ENCODE data around the gene BANP. TPM values are rescaled to one million over a fixed set of nuclear protein-coding genes. Genes with fewer than 3 reads are reported as not detected.
"Not testable (repeated sequence)": the region's sequence is repeated elsewhere in the genome, so short reads cannot be mapped to it uniquely, and the experiment has no call there.

The BANP gene
- total and polyA plus RNA-seq, 2 of the 8 experiments (the other 6 are each of a cell fraction or from before 2014, with no cell fraction given): 25.8 to 39.8 TPM

- H2BK12ac ChIP-seq (ENCODE audit: low read depth, low read length); H2BK15ac ChIP-seq (ENCODE audit: low read length); H3K9me3 ChIP-seq (ENCODE audit: insufficient read depth in 2 of 2, low read depth in 1 of 2, low read length in 1 of 2); H2BK120ac ChIP-seq (replicated peaks; ENCODE audit: low read depth, low read length); H3K23ac ChIP-seq (ENCODE audit: insufficient read length); H2AK5ac ChIP-seq (ENCODE audit: low read depth, low read length); H3K4me2 ChIP-seq (ENCODE audit: insufficient read depth in 1 of 2, low read depth in 2 of 2, low read length in 2 of 2); H3K4me3 ChIP-seq (ENCODE audit: extremely low read depth in 1 of 4, insufficient read depth in 2 of 4, low read depth in 3 of 4, low read length in 4 of 4); H3K56ac ChIP-seq (replicated peaks; ENCODE audit: insufficient read length, low read depth, low read length); H3K27me3 ChIP-seq (replicated peaks in 1 of 4; ENCODE audit: control insufficient read depth in 3 of 4, extremely low read depth in 1 of 4, insufficient read depth in 3 of 4, low read length in 3 of 4); H3K18ac ChIP-seq (ENCODE audit: extremely low read depth, low read length); H4K91ac ChIP-seq (replicated peaks; ENCODE audit: insufficient read length, low read length); H3K27ac ChIP-seq (ENCODE audit: low read depth, low read length); H3K79me2 ChIP-seq (ENCODE audit: control insufficient read depth in 1 of 2, insufficient read depth in 2 of 2, low read length in 2 of 2); DNase-seq (ENCODE audit: low read depth in 1 of 2, low spot score in 2 of 2); H4K20me1 ChIP-seq (replicated peaks in 1 of 2; ENCODE audit: control insufficient read depth in 1 of 2, insufficient read depth in 2 of 2, low read length in 2 of 2); H2BK20ac ChIP-seq (ENCODE audit: low read length); H3K9ac ChIP-seq (replicated peaks in 1 of 4; ENCODE audit: extremely low read depth in 1 of 4, low read depth in 3 of 4, low read length in 3 of 4); H3K79me1 ChIP-seq (ENCODE audit: low read depth, low read length); H2BK5ac ChIP-seq (ENCODE audit: low read depth, low read length); H3K14ac ChIP-seq (ENCODE audit: insufficient read length); H3K23me2 ChIP-seq (ENCODE audit: low read depth, low read length); FAIRE-seq; POLR2A ChIA-PET (ENCODE audit: partially characterized antibody); H4K5ac ChIP-seq (ENCODE audit: insufficient read length, low read depth, low read length); H3K4ac ChIP-seq (replicated peaks; ENCODE audit: insufficient read length, low read depth, low read length); H3K36me3 ChIP-seq (ENCODE audit: control insufficient read depth in 2 of 4, insufficient read depth in 4 of 4, low read length in 3 of 4); H3K4me1 ChIP-seq (replicated peaks in 1 of 4; ENCODE audit: control insufficient read depth in 3 of 4, insufficient read depth in 4 of 4, low read length in 3 of 4); H2AFZ ChIP-seq (ENCODE audit: low read length): not testable (repeated sequence)
- H4K8ac ChIP-seq (ENCODE audit: extremely low read depth, insufficient read depth, low read length): peak overlapping the region; percentile 51; the same call in 1 of the 2 replicates
- CTCF ChIA-PET (ENCODE audit: partially characterized antibody): interaction anchor here (0.6 kb wide), 1 partner anchor 85 kb away, joined by 3 read pairs; no protein-coding TSS in a partner anchor
- 91% methylated on average over 44 of the region's 49 CpGs; no CpG with 5 or more reads in 1 of the 2 experiments for WGBS, 2 experiments (ENCODE audit: extremely low coverage in 1 of 2, insufficient coverage in 1 of 2, insufficient read length in 1 of 2, insufficient replicate concordance in 2 of 2, low coverage in 1 of 2, low lambda C conversion rate in 2 of 2, missing lambda C conversion rate in 1 of 2)
Observed at GRCh38 chr16:88119881-88120751, 168.9 kb downstream of the BANP start.
